WTC11 (cell line): ENCODE data around the gene COMMD9. TPM values are rescaled to one million over a fixed set of nuclear protein-coding genes. Genes with fewer than 3 reads are reported as not detected.

Experiments used
- ATAC-seq: fragments of 200-7000 bp; cut with Tn5 transposase; 2 replicates; pipeline ENCODE4 v1.10.0; 2021; ENCODE audit warnings: mild to moderate bottlenecking, moderate library complexity
- CTCF ChIA-PET: fragments of 300-600 bp; sonication (Branson Sonifier 250); formaldehyde crosslinking; loops from one replicate; lab custom pipeline; 2021; ENCODE audit warnings: antibody characterized with exemption; lab: Charles Lee
- POLR2A ChIA-PET: fragments of 350-600 bp; sonication (Branson Sonifier 250); formaldehyde crosslinking; loops from one replicate; lab custom pipeline; 2021; ENCODE audit warnings: antibody characterized with exemption; lab: Charles Lee
- DNase-seq: peaks from one replicate; pipeline ENCODE4 v3.0.0; 2021; ENCODE audit warnings: low spot score
- H3K27ac Mint-ChIP-seq: 2 replicates; pipeline ENCODE4 v1.8.0; 2021; ENCODE audit warnings: mixed read lengths
- H3K27me3 Mint-ChIP-seq: 2 replicates; pipeline ENCODE4 v1.8.0; 2021; ENCODE audit warnings: low read depth, mild to moderate bottlenecking, moderate library complexity, mixed read lengths
- H3K36me3 Mint-ChIP-seq: 2 replicates; pipeline ENCODE4 v1.8.0; 2021; ENCODE audit warnings: mixed read lengths
- H3K4me1 Mint-ChIP-seq: 2 replicates; pipeline ENCODE4 v1.8.0; 2022; ENCODE audit warnings: mixed read lengths
- H3K4me3 Mint-ChIP-seq: 2 replicates; pipeline ENCODE4 v1.8.0; 2021; ENCODE audit warnings: mild to moderate bottlenecking, moderate library complexity, mixed read lengths
- H3K9me3 Mint-ChIP-seq: 2 replicates; pipeline ENCODE4 v1.8.0; 2021; ENCODE audit warnings: mixed read lengths
- EMX1 ChIP-seq: fragments of 250-450 bp; sonication (Bioruptor Pico); IDR thresholded peaks from 2 replicates; pipeline ENCODE4 v1.8.0; 2021; ENCODE audit warnings: mild to moderate bottlenecking
- FOXJ3 ChIP-seq: sonication (generic); formaldehyde crosslinking; IDR thresholded peaks from 2 replicates; pipeline ENCODE4 v1.9.0; 2021; ENCODE audit warnings: missing genetic modification reagents, mild to moderate bottlenecking, borderline replicate concordance
- IRF2 ChIP-seq: sonication (generic); formaldehyde crosslinking; IDR thresholded peaks from 2 replicates; pipeline ENCODE4 v1.8.0; 2022; ENCODE audit warnings: low read depth, missing genetic modification reagents, borderline replicate concordance
- NFE2L1 ChIP-seq: sonication (generic); formaldehyde crosslinking; IDR thresholded peaks from 2 replicates; pipeline ENCODE4 v1.8.1; 2023; ENCODE audit warnings: missing genetic modification reagents
- NR1H2 ChIP-seq: sonication (generic); formaldehyde crosslinking; IDR thresholded peaks from 2 replicates; pipeline ENCODE4 v1.9.0; 2021; ENCODE audit warnings: mild to moderate bottlenecking, moderate library complexity, missing genetic modification reagents
- OVOL2 ChIP-seq: fragments of 250-450 bp; sonication (Bioruptor Pico); IDR thresholded peaks from 2 replicates; pipeline ENCODE4 v1.9.0; 2021; ENCODE audit warnings: mild to moderate bottlenecking, borderline replicate concordance
- PRRX2 ChIP-seq: fragments of 250-450 bp; sonication (Bioruptor Pico); IDR thresholded peaks from 2 replicates; pipeline ENCODE4 v1.8.0; 2021; ENCODE audit warnings: mild to moderate bottlenecking
- RORB ChIP-seq: fragments of 250-450 bp; sonication (Bioruptor Pico); IDR thresholded peaks from 2 replicates; pipeline ENCODE4 v1.9.0; 2021; ENCODE audit warnings: mild to moderate bottlenecking
- SP1 ChIP-seq: sonication (generic); formaldehyde crosslinking; conservative IDR thresholded peaks from 2 replicates; pipeline ENCODE4 v1.8.1; 2022; ENCODE audit warnings: missing genetic modification reagents
- ZNF138 ChIP-seq: sonication (generic); formaldehyde crosslinking; conservative IDR thresholded peaks from 2 replicates; pipeline ENCODE4 v1.8.1; 2022; ENCODE audit warnings: mild to moderate bottlenecking, moderate library complexity, missing genetic modification reagents
- ZNF396 ChIP-seq: fragments of 250-450 bp; sonication (Bioruptor Pico); IDR thresholded peaks from 2 replicates; pipeline ENCODE4 v1.8.0; 2021; ENCODE audit warnings: mild to moderate bottlenecking, moderate library complexity, borderline replicate concordance
- total RNA-seq: library from RNA; stranded (reverse); gene quantifications from 3 replicates; pipeline ENCODE4 v1.2.3, GENCODE V29; 2021
- TF ChIP-seq, protein P1 (sequence below): fragments of 250-450 bp; sonication (Bioruptor Pico); IDR thresholded peaks from 2 replicates; pipeline ENCODE4 v1.9.0; 2021; ENCODE audit warnings: mild to moderate bottlenecking
- TF ChIP-seq, protein P2 (sequence below): fragments of 250-450 bp; sonication (Bioruptor Pico); IDR thresholded peaks from 2 replicates; pipeline ENCODE4 v2.1.2; 2022; ENCODE audit warnings: mild to moderate bottlenecking, moderate library complexity
- TF ChIP-seq, protein P3 (sequence below): sonication (generic); formaldehyde crosslinking; IDR thresholded peaks from 2 replicates; pipeline ENCODE4 v1.8.0; 2023; ENCODE audit warnings: missing genetic modification reagents, mild to moderate bottlenecking, borderline replicate concordance
- TF ChIP-seq, protein P4 (sequence below): sonication (generic); formaldehyde crosslinking; IDR thresholded peaks from 2 replicates; pipeline ENCODE4 v1.8.1; 2022; ENCODE audit warnings: missing genetic modification reagents, borderline replicate concordance
- TF ChIP-seq, protein P5 (sequence below): sonication (generic); formaldehyde crosslinking; IDR thresholded peaks from 2 replicates; pipeline ENCODE4 v1.8.1; 2022; ENCODE audit warnings: mild to moderate bottlenecking, missing genetic modification reagents, moderate library complexity, borderline replicate concordance
- TF ChIP-seq, protein P6 (sequence below): sonication (generic); formaldehyde crosslinking; IDR thresholded peaks from 2 replicates; pipeline ENCODE4 v1.8.1; 2022; ENCODE audit warnings: low read depth, mild to moderate bottlenecking, moderate library complexity, missing genetic modification reagents, borderline replicate concordance
- TF ChIP-seq, protein P7 (sequence below): sonication (generic); formaldehyde crosslinking; IDR thresholded peaks from 2 replicates; pipeline ENCODE4 v1.8.1; 2023; ENCODE audit warnings: mild to moderate bottlenecking, missing genetic modification reagents

COMMD9 gene
- total RNA-seq, 1 experiment from 2014 or later: 33.3 TPM

DNA sequence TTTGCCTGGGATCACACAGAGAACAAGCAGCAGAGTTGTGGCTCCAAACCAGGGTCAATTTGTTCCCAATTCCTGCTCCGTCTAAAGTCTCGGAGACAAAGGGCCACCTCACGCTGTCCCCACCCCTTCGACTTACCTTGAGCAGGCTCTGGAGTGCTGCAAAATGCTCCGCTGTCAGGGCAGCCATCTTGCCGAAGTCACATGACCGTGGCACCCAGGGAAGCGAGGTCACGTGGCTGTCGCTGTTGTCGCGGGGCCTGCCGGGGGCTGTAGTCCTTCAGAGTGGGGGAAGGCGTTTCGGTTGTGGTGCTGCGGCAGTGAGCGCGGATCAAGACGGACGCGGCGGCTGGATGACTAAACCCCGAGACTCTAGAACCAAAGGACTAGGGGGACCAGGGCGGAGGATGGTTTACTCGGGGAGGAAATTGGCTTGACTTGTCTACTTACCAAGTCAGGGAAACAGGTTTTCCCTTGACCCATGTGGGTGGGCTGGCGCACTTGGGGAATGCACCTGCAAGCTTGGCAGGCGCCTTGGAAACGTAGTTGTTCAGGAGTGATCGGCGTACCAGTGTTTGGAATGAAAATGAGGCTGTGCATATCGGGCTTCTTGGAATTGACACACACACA, at the start of gene COMMD9 (continued):
- TF ChIP-seq, protein P1, sequence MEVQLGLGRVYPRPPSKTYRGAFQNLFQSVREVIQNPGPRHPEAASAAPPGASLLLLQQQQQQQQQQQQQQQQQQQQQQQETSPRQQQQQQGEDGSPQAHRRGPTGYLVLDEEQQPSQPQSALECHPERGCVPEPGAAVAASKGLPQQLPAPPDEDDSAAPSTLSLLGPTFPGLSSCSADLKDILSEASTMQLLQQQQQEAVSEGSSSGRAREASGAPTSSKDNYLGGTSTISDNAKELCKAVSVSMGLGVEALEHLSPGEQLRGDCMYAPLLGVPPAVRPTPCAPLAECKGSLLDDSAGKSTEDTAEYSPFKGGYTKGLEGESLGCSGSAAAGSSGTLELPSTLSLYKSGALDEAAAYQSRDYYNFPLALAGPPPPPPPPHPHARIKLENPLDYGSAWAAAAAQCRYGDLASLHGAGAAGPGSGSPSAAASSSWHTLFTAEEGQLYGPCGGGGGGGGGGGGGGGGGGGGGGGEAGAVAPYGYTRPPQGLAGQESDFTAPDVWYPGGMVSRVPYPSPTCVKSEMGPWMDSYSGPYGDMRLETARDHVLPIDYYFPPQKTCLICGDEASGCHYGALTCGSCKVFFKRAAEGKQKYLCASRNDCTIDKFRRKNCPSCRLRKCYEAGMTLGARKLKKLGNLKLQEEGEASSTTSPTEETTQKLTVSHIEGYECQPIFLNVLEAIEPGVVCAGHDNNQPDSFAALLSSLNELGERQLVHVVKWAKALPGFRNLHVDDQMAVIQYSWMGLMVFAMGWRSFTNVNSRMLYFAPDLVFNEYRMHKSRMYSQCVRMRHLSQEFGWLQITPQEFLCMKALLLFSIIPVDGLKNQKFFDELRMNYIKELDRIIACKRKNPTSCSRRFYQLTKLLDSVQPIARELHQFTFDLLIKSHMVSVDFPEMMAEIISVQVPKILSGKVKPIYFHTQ (CRISPR knock-in tag): no peak
- TF ChIP-seq PRRX2 (CRISPR knock-in tag) (no peak), OVOL2 (no peak)
- TF ChIP-seq, protein P2, sequence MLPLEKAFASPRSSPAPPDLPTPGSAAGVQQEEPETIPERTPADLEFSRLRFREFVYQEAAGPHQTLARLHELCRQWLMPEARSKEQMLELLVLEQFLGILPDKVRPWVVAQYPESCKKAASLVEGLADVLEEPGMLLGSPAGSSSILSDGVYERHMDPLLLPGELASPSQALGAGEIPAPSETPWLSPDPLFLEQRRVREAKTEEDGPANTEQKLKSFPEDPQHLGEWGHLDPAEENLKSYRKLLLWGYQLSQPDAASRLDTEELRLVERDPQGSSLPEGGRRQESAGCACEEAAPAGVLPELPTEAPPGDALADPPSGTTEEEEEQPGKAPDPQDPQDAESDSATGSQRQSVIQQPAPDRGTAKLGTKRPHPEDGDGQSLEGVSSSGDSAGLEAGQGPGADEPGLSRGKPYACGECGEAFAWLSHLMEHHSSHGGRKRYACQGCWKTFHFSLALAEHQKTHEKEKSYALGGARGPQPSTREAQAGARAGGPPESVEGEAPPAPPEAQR: no peak
- TF ChIP-seq, protein P3, sequence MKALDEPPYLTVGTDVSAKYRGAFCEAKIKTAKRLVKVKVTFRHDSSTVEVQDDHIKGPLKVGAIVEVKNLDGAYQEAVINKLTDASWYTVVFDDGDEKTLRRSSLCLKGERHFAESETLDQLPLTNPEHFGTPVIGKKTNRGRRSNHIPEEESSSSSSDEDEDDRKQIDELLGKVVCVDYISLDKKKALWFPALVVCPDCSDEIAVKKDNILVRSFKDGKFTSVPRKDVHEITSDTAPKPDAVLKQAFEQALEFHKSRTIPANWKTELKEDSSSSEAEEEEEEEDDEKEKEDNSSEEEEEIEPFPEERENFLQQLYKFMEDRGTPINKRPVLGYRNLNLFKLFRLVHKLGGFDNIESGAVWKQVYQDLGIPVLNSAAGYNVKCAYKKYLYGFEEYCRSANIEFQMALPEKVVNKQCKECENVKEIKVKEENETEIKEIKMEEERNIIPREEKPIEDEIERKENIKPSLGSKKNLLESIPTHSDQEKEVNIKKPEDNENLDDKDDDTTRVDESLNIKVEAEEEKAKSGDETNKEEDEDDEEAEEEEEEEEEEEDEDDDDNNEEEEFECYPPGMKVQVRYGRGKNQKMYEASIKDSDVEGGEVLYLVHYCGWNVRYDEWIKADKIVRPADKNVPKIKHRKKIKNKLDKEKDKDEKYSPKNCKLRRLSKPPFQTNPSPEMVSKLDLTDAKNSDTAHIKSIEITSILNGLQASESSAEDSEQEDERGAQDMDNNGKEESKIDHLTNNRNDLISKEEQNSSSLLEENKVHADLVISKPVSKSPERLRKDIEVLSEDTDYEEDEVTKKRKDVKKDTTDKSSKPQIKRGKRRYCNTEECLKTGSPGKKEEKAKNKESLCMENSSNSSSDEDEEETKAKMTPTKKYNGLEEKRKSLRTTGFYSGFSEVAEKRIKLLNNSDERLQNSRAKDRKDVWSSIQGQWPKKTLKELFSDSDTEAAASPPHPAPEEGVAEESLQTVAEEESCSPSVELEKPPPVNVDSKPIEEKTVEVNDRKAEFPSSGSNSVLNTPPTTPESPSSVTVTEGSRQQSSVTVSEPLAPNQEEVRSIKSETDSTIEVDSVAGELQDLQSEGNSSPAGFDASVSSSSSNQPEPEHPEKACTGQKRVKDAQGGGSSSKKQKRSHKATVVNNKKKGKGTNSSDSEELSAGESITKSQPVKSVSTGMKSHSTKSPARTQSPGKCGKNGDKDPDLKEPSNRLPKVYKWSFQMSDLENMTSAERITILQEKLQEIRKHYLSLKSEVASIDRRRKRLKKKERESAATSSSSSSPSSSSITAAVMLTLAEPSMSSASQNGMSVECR (CRISPR knock-in tag): peak; percentile 93; the same call in 1 of the 2 replicates

DNA sequence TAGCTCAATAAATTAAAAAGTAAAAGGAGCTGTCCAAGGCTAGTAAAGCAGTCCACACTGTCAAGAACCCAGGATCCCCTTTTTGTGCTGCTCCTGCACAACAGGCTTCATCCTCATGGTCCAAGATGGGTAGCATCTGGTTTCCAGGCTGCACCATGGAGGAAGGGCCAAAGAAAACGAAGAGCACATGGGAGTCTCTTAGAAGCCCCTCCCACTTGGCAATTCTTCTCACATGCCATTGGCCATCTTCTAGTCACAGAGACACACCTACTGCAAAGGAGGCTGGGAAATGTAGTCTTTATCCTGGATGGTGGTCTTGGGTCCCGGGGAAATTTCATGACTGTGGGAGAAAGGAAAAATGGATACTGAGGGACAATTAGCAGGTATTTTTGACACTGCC, 44.7 kb upstream of the COMMD9 start:
- DNase-seq (peak; percentile 31), ATAC-seq (peak; percentile 100)
- TF ChIP-seq, protein P4, sequence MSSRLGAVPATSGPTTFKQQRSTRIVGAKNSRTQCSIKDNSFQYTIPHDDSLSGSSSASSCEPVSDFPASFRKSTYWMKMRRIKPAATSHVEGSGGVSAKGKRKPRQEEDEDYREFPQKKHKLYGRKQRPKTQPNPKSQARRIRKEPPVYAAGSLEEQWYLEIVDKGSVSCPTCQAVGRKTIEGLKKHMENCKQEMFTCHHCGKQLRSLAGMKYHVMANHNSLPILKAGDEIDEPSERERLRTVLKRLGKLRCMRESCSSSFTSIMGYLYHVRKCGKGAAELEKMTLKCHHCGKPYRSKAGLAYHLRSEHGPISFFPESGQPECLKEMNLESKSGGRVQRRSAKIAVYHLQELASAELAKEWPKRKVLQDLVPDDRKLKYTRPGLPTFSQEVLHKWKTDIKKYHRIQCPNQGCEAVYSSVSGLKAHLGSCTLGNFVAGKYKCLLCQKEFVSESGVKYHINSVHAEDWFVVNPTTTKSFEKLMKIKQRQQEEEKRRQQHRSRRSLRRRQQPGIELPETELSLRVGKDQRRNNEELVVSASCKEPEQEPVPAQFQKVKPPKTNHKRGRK (CRISPR knock-in tag): no peak
- TF ChIP-seq SP1 (CRISPR knock-in tag): 0 out of 2 replicates have a peak, but pooled peaks have one; percentile 35
- H3K27me3 Mint-ChIP-seq: peaks cover 9% of the 10 kb centered on the region
- no peaks in the 10 kb centered on the region for H3K36me3 Mint-ChIP-seq
- H3K27ac Mint-ChIP-seq: no peak overlapping the region
- ChIA-PET CTCF (no interaction called here), POLR2A (no interaction called here)
- 0 out of 2 replicates have a peak, but pooled peaks cover 3% of the 10 kb centered on the region for H3K4me1 Mint-ChIP-seq
- peaks cover 15% of the 10 kb centered on the region for H3K9me3 Mint-ChIP-seq
- no peak overlapping the region for H3K4me3 Mint-ChIP-seq

DNA sequence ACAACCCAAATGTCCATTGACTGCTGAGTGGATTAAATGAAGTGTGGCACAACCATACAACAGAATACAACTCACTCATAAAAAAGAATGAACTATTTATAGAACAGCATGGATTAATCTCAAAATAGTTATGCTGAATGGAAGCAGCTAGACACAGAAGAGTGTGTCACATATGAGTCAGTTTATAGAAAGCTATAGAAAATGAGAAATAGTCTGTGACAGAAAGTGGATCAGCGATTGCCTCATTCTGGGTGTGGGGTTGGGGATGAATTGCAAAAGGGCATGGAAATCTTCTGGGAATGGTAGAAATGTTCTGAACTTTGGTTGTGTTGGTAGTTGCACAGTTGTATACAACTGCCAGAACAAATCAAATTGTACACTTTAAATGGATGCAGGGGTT, 44.2 kb upstream of the COMMD9 start:
- no peak for ATAC-seq
- DNase-seq: no peak
- no peaks in the 10 kb centered on the region for H3K36me3 Mint-ChIP-seq
- TF ChIP-seq RORB (no peak), NR1H2 (no peak), EMX1 (CRISPR knock-in tag) (no peak), FOXJ3 (no peak), IRF2 (CRISPR knock-in tag) (no peak), ZNF138 (CRISPR knock-in tag) (no peak), NFE2L1 (CRISPR knock-in tag) (no peak), ZNF396 (CRISPR knock-in tag) (no peak)
- TF ChIP-seq, protein P5, sequence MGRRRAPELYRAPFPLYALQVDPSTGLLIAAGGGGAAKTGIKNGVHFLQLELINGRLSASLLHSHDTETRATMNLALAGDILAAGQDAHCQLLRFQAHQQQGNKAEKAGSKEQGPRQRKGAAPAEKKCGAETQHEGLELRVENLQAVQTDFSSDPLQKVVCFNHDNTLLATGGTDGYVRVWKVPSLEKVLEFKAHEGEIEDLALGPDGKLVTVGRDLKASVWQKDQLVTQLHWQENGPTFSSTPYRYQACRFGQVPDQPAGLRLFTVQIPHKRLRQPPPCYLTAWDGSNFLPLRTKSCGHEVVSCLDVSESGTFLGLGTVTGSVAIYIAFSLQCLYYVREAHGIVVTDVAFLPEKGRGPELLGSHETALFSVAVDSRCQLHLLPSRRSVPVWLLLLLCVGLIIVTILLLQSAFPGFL (CRISPR knock-in tag): no peak
- TF ChIP-seq, protein P6, sequence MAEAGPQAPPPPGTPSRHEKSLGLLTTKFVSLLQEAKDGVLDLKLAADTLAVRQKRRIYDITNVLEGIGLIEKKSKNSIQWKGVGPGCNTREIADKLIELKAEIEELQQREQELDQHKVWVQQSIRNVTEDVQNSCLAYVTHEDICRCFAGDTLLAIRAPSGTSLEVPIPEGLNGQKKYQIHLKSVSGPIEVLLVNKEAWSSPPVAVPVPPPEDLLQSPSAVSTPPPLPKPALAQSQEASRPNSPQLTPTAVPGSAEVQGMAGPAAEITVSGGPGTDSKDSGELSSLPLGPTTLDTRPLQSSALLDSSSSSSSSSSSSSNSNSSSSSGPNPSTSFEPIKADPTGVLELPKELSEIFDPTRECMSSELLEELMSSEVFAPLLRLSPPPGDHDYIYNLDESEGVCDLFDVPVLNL (CRISPR knock-in tag): no peak
- TF ChIP-seq, protein P7, sequence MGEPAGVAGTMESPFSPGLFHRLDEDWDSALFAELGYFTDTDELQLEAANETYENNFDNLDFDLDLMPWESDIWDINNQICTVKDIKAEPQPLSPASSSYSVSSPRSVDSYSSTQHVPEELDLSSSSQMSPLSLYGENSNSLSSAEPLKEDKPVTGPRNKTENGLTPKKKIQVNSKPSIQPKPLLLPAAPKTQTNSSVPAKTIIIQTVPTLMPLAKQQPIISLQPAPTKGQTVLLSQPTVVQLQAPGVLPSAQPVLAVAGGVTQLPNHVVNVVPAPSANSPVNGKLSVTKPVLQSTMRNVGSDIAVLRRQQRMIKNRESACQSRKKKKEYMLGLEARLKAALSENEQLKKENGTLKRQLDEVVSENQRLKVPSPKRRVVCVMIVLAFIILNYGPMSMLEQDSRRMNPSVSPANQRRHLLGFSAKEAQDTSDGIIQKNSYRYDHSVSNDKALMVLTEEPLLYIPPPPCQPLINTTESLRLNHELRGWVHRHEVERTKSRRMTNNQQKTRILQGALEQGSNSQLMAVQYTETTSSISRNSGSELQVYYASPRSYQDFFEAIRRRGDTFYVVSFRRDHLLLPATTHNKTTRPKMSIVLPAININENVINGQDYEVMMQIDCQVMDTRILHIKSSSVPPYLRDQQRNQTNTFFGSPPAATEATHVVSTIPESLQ (CRISPR knock-in tag): no peak

More for the DNA sequence above, 44.2 kb upstream of the COMMD9 start:
- H3K4me1 Mint-ChIP-seq: 0 out of 2 replicates have a peak, but pooled peaks cover 3% of the 10 kb centered on the region
- H3K9me3 Mint-ChIP-seq: peaks cover 15% of the 10 kb centered on the region
- H3K27me3 Mint-ChIP-seq: peaks cover 6% of the 10 kb centered on the region
- no peak overlapping the region for H3K27ac Mint-ChIP-seq
- POLR2A ChIA-PET: no interaction called here
- H3K4me3 Mint-ChIP-seq: no peak overlapping the region
- CTCF ChIA-PET: no interaction called here
